Activated CD4-positive, alpha-beta T cell treated with anti-CD3 and anti-CD28 coated beads, Interleukin-2, Interleukin-4, amounts not matched to agents 100 ng/mL and 50 ng/mL, durations not matched to agents 16 hours and 8 hours (primary cell): ENCODE data around the gene CDK3.

Experiments used
- DNase-seq: peaks from one replicate; pipeline ENCODE4 v3.0.0-alpha.2; 2020; ENCODE audit warnings: low spot score

CDK3 gene

GRCh38 chr17:75991396-75991795 lies 9.3 kb upstream of the CDK3 start:
- DNase-seq: no peak

- DNase-seq: no peak
Measured at GRCh38 chr17:75994802-75995370, 5.8 kb upstream of the CDK3 start.

GRCh38 chr17:75995385-75995925 lies 5.2 kb upstream of the CDK3 start:
- no peak for DNase-seq

- DNase-seq: peak; percentile 44
Measured at GRCh38 chr17:75996665-75997590, 3.7 kb upstream of the CDK3 start.

- no peak for DNase-seq
Measured at GRCh38 chr17:75998327-75998795, 2.3 kb upstream of the CDK3 start.

- peak; percentile 68 for DNase-seq
Measured at GRCh38 chr17:76000016-76000754, 470 bp upstream of the CDK3 start.

- no peak for DNase-seq
Measured at GRCh38 chr17:76002100-76002499, 1.4 kb downstream of the CDK3 start.

- DNase-seq: no peak
Measured at GRCh38 chr17:76003915-76004314, 3.3 kb downstream of the CDK3 start.

- no peak for DNase-seq
Measured at GRCh38 chr17:76004750-76005262, 4.2 kb downstream of the CDK3 start.

GRCh38 chr17:76005263-76006149 lies 4.9 kb downstream of the CDK3 start:
- DNase-seq: peak; percentile 83

GRCh38 chr17:76007131-76007849 lies 6.6 kb downstream of the CDK3 start:
- DNase-seq: no peak

GRCh38 chr17:76007850-76008165 lies 7.2 kb downstream of the CDK3 start:
- DNase-seq: no peak

GRCh38 chr17:76008208-76008607 lies 7.6 kb downstream of the CDK3 start:
- DNase-seq: no peak

- no peak for DNase-seq
Measured at GRCh38 chr17:76008630-76009425, 8.2 kb downstream of the CDK3 start.

- DNase-seq: no peak
Measured at GRCh38 chr17:76009447-76009846, 8.8 kb downstream of the CDK3 start.

- DNase-seq: no peak
Measured at GRCh38 chr17:76009969-76010661, 9.5 kb downstream of the CDK3 start.

- DNase-seq: no peak
Measured at GRCh38 chr17:76011951-76012350, 11.3 kb downstream of the CDK3 start.

- DNase-seq: no peak
Measured at GRCh38 chr17:76013377-76013932, 12.8 kb downstream of the CDK3 start.
